ENCODE results near the gene PNMA5. TPM values are rescaled to one million over a fixed set of nuclear protein-coding genes. Genes with fewer than 3 reads are reported as not detected.
"Not testable (repeated sequence)": the region's sequence is repeated elsewhere in the genome, so short reads cannot be mapped to it uniquely, and the experiment has no call there.

PNMA5 gene
- polyA plus RNA-seq, 1 experiment: not detected

DNA sequence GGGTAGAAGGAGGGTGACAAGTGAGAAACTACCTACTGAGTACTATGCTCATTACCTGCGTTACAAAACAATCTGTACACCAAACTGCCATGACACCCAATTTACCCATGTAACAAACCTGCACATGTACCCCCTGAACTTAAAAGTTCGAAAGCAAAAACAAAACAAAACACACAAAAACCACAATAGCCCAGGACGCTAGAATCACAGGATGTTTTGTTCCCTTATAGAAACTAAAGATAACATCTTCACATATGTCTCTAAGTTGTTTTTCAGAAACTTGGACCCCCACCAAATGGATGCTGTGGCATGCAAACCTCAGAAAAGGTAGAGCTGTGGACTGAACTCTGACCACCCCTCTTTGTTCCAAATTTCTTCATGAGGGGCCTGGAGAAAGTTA lies 25.2 kb upstream of the PNMA5 start:
- TF ChIP-seq, protein P1, sequence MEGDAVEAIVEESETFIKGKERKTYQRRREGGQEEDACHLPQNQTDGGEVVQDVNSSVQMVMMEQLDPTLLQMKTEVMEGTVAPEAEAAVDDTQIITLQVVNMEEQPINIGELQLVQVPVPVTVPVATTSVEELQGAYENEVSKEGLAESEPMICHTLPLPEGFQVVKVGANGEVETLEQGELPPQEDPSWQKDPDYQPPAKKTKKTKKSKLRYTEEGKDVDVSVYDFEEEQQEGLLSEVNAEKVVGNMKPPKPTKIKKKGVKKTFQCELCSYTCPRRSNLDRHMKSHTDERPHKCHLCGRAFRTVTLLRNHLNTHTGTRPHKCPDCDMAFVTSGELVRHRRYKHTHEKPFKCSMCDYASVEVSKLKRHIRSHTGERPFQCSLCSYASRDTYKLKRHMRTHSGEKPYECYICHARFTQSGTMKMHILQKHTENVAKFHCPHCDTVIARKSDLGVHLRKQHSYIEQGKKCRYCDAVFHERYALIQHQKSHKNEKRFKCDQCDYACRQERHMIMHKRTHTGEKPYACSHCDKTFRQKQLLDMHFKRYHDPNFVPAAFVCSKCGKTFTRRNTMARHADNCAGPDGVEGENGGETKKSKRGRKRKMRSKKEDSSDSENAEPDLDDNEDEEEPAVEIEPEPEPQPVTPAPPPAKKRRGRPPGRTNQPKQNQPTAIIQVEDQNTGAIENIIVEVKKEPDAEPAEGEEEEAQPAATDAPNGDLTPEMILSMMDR (IDR thresholded peaks at IDR 0.05; ENCODE audit: insufficient read depth, low read depth, low read length): no peak
- POLR2A ChIA-PET: no interaction called here

DNA sequence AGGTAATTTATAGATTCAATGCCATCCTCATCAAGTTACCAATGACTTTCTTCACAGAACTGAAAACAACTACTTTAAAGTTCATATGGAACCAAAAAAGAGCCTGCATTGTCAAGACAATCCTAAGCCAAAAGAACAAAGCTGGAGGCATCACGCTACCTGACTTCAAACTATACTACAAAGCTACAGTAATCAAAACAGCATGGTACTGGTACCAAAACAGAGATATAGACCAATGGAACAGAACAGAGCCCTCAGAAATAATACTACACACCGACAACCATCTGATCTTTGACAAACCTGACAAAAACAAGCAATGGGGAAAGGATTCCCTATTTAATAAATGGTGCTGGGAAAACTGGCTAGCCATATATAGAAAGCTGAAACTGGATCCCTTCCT lies 23.3 kb upstream of the PNMA5 start:
- H3K36me3 ChIP-seq (ENCODE audit: control insufficient read depth, insufficient read depth, low read length); DNase-seq (ENCODE audit: low read depth); H3K27me3 ChIP-seq (ENCODE audit: control insufficient read depth, insufficient read depth, low read length); POLR2A ChIA-PET; CTCF ChIA-PET; H3K4me3 ChIP-seq (ENCODE audit: low read depth, low read length): not testable (repeated sequence)

More for the DNA sequence above, 25.2 kb upstream of the PNMA5 start:
- CTCF ChIA-PET: interaction anchor here (1.9 kb wide), 1 partner anchor 13 kb away, joined by 7 read pairs; no protein-coding TSS in a partner anchor
- DNase-seq (ENCODE audit: low read depth): no peak
- H3K36me3 ChIP-seq (ENCODE audit: control insufficient read depth, insufficient read depth, low read length): no peaks in the 10 kb centered on the region
- H3K4me3 ChIP-seq (ENCODE audit: low read depth, low read length): no peak overlapping the region
- H3K27me3 ChIP-seq (ENCODE audit: control insufficient read depth, insufficient read depth, low read length): no peaks in the 10 kb centered on the region

DNA sequence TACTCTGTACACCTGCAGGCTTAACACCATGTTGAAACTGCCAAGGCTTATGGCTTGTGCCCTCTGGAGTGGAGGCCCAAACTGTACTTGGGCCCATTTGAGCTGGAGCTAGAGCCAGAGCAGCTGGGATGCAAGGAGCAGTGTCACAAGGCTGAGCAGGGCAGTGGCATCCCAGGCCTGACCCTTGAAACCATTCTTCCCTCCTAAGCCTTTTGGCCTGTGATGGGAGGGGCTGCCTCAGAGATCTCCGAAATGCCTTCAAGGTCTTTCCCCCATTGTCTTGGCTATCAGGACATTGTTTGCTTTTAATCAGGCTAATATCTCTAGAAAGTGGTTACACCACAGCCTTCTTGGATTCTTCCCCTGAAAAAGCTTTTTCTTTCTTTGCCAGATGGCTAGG lies 10.9 kb upstream of the PNMA5 start:
- CTCF ChIA-PET: no interaction called here
- DNase-seq (ENCODE audit: low read depth): no peak
- H3K36me3 ChIP-seq (ENCODE audit: control insufficient read depth, insufficient read depth, low read length): no peaks in the 10 kb centered on the region
- TF ChIP-seq, protein P1 (IDR thresholded peaks at IDR 0.05; ENCODE audit: insufficient read depth, low read depth, low read length): no peak
- no peaks in the 10 kb centered on the region for H3K27me3 ChIP-seq (ENCODE audit: control insufficient read depth, insufficient read depth, low read length)
- POLR2A ChIA-PET: no interaction called here
- no peak overlapping the region for H3K4me3 ChIP-seq (ENCODE audit: low read depth, low read length)

DNA sequence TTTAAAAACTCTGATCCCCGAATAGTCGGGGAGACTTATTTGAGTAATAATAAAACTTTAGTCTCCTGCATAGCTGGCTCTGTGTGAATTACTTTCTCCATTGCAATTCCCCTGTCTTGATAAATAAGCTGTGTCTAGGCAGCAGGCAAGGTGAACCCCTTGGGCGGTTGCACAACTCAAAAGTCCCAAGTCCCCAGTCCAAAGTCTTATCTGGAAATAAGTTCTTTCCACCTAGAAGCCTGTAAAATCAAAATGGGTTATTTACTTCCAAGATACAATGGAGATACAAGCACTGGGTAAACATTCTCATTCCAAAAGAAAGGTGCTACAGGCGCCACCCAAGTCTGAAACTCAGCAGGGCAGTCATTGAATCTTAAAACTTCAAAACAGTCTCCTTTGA lies 10.1 kb upstream of the PNMA5 start:
- Histone ChIP-seq H3K4me3 (ENCODE audit: low read depth, low read length) (no peak overlapping the region), H3K27me3 (ENCODE audit: control insufficient read depth, insufficient read depth, low read length) (no peaks in the 10 kb centered on the region), H3K36me3 (ENCODE audit: control insufficient read depth, insufficient read depth, low read length) (no peaks in the 10 kb centered on the region)
- ChIA-PET POLR2A (no interaction called here), CTCF (no interaction called here)
- DNase-seq (ENCODE audit: low read depth): no peak
- TF ChIP-seq, protein P1 (IDR thresholded peaks at IDR 0.05; ENCODE audit: insufficient read depth, low read depth, low read length): no peak

DNA sequence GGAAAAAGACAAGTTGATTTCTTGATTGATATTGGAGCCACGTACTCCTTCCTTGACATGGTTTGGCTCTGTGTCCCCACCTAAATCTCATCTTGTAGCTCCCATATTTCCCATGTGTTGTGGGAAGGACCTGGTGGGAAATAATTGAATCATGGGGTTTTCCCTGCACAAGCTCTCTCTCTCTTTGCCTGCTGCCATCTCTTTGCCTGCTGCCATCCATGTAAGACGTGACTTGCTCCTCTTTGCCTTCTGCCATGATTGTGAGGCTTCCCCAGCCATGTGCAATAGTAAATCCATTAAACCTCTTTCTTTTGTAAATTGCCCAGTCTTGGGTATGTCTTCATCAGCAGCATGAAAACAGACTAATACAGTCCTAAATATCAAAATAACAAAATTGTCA lies 8.3 kb upstream of the PNMA5 start:
- CTCF ChIA-PET; H3K36me3 ChIP-seq (ENCODE audit: control insufficient read depth, insufficient read depth, low read length); DNase-seq (ENCODE audit: low read depth); POLR2A ChIA-PET; H3K4me3 ChIP-seq (ENCODE audit: low read depth, low read length); H3K27me3 ChIP-seq (ENCODE audit: control insufficient read depth, insufficient read depth, low read length): not testable (repeated sequence)

DNA sequence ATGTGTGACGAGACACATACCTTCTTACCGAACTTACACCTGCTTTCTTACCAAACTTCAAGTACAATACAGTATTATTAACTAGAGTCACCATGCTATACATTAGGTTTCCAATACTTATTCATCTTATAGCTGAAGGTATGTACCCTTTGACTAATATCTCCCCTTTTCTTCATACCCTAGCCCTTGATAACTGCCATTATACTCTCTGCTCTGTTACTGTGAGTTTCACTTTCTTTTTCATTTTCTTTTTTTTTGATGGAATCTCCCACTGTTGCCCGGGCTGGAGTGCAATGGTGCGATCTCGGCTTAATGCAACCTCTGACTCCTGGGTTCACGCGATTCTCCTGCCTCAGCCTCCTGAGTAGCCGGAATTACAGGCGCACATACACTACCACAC lies 3.4 kb upstream of the PNMA5 start:
- POLR2A ChIA-PET: no interaction called here
- Histone ChIP-seq H3K4me3 (ENCODE audit: low read depth, low read length) (no peak overlapping the region), H3K27me3 (ENCODE audit: control insufficient read depth, insufficient read depth, low read length) (no peaks in the 10 kb centered on the region), H3K36me3 (ENCODE audit: control insufficient read depth, insufficient read depth, low read length) (no peaks in the 10 kb centered on the region)
- TF ChIP-seq, protein P1 (IDR thresholded peaks at IDR 0.05; ENCODE audit: insufficient read depth, low read depth, low read length): no peak
- DNase-seq (ENCODE audit: low read depth): no peak
- CTCF ChIA-PET: no interaction called here
